Occipital lobe (tissue), 2 donors: ENCODE data around the gene GPATCH3. TPM values are rescaled to one million over a fixed set of nuclear protein-coding genes. Genes with fewer than 3 reads are reported as not detected.
"Not testable (repeated sequence)": the region's sequence is repeated elsewhere in the genome, so short reads cannot be mapped to it uniquely, and the experiment has no call there.

Source experiments
- DNase-seq: peaks from one replicate; lab custom pipeline; 2025; lab: John Stamatoyannopoulos, UW
- total RNA-seq: library from RNA; depleted of rRNA; stranded (reverse); fragments of >200 nt; gene quantifications from one replicate; pipeline ENCODE4 v1.2.3, GENCODE V29; 2014

GPATCH3 gene
- total RNA-seq, 1 donor from 2014 or later: 8.1 TPM

DNA sequence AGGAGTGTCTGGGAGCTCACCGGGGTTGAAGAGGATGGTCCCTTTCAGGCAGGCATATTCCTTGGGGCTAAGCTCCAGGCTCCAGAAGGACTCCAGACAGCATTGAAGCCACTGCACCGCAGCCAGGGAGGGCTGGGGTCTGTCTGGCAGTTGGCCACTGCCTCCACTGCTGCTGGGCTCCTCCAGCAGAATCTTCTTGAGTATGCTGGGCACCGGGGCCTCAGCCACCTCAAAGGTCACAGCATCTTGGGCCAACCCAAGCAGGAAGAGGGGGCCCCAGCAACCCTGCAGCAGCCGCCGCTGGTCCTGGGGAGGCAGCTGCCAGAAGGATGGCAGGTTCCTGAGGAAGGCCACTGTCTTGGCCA, 13.1 kb upstream of the GPATCH3 start:
- no peak for DNase-seq

DNA sequence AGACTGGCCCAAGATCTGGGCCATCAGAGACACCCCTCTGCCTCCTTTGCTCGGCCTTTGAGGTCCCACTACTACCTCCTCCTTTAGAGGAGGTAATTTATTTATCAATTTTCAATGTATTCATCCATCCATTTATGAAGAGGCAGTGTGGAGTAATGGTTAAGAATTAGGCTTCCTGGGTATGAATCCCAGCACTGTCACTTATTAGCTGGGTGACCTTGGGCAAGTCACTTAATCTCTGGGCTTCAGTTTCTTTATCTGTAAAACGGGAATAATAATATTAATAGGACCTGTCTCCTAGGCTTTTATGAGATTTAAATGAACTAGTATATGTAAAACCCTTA, 11.9 kb upstream of the GPATCH3 start:
- DNase-seq: no peak

DNA sequence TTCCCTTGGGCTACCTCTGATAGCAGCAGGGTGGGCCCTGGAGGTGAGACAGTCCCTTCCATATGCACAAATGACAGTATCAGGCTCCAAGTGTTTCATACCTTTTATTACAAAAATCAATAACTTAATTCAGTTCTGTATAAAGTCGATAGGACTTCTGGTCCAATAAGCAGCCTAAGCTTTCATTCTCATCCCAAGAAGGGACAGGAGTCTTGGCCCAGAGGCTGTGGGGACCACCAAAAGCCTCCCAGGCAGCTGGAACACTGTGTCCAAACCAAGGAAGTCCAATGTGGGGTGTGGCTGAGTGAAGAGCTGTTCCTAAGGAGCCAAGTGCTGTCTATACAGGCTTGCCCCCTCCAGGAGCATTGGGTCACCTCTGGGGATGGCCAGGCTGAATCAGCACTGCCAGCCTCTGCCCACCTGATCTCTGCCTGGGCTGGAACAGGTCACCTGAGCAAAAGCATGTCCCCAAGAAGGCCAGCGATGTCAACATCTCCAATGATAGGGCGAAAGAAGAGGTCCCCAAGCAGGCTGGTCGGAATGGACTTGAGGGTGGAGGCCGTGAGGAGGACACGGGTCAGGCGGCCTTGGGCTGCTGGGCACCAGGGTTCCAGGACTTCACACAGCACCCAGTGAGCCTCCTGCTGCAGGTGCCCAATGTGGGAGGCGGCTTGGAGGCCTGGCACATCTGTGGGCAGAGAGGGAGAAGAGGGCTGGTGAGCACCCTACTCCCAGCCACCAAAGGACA, 11.3 kb upstream of the GPATCH3 start:
- no peak for DNase-seq

DNA sequence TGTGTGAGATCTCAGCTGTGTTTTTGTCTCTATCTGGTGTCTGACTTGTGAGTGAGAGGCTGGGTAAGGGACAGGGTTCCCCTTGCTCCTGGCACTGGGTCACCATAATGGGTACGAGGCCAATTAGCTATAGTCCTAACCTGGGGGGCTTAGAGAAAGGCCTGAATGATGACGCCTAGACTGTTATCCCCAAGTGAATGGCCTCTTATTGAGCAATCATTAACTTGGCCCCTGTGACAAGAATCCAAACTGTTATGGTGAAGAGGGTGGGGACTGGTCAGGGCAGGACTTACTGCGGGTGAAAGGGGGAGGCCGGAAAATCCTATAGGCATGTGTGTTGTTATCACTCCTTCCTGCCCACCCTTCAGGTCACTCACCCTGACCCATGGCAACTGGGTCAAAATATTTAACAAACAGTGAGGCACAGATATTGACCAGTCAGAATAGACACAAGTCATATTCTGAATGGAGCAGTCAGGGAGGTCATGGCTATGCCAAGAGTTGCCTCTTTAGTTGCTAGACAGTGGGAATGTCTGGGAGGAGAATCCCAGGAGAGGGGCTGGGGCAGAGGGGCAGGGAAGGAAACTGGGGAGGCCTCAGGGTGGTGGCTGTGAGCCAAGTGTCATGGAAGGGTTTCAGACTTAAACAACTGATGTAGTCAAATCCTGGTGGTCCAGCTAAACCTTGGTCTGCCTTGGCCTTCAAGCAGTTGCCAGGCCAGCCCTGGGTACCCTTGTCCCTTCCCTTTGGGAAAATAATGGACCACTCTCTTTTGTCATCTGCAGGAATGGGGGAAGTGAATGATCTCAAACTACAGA, 10.3 kb upstream of the GPATCH3 start:
- no peak for DNase-seq

DNA sequence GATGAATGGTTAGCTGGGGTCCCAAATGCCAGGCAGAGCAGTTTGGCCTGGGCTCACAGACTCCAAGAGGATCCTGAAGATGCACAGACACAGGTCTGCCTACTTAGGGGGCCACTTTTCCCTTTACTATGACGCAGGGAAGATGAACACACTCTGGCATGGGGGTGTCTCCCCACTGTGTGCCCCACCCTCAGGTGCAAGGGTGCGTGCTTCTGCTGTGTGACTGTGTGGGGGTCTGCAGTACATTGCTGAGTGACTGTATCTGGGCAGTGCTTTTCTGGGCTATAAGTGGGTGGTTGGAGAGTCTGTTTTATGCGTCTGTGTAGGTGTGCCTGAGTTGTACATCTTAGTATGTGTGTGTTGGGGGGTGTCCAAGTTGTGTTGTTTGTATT, 9.7 kb upstream of the GPATCH3 start:
- no peak for DNase-seq

DNA sequence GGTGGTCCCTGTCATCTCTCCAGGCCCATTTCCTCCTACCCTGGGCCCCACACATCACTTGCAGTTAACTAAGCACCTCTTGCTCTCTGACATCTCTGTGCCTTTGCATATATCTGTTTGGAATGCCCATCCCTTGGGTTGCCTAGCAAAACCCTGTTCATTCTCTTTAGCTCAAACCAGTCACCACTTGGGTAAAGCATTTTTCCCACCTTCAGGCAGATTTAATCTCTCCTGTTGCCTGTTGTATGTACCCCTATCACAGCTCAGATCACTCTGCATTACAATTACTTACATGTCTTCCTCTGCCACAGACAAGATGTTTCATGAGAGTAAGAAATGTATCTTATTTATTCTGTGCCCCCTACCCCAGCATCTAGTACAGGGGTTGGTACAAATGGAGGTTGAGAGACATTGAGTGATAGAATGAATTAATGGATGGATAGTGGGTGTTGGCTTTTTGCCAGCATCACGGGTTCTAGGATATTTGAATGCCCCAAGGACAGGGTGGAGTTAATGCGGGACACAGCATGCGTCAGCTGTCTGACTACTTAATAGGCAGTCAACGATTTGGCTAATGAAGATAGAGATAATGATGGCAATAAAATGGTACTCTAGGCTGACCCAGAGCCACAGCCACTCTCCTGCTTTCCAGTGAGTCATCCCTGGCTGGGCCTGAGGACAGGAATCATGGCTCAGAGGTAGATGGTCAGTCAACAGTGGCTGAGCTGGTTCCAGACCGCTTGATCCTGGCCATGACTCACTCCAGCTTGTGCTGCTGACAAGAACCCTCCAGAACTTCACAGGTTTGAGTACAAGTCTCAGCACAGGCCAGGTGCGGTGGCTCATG, 7.0 kb upstream of the GPATCH3 start:
- DNase-seq: no peak

DNA sequence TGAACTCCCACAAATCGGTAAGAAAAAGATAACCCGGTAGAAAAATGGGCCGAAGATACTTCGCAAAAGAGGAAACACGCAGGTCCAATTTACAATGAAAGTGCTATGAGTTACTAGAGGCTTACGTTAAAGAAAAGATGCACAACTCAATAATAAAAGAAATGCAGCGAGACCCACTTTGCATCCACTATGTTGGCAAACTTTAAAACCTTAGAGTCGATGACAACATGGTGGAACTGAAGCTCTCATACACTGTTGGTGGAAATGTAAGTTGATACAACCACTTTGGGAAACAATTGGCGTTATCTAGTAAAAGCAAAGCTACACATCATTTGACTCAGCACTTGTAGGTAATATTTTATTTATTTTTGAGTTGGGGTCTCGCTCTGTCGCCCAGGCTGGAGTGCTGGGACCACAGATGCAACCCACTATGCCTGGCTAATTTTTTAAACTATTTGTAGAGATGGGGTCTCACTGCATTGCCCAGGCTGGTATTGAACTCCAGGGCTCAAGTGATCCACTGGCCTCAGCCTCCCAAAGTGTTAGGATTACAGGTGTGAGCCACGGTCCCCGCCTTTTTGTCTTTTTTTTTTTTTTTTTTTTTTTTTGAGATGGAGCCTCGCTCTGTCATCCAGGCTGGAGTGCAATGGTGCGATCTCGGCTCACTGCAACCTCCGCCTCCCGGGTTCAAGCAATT, 696 bp upstream of the GPATCH3 start:
- DNase-seq: no peak

DNA sequence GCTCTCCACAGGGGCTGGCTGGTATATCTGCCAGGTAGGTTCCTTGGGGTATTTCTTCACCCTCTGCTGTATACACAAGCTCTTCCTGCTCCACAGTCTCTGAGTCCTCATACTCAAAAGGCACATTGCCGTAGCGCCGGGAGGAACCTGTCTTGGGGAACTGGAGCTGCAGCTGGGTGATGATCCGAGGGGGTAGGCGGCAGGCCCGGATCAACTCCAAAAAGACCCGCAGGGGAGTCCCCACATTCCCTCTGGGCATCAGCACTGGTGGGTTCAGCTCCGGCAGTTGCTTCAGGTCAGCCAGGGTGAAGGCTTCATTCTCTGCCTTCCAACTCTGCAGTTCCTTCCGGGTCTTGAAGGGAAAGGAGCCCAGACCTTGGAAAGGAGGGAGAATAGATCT, 2.9 kb downstream of the GPATCH3 start:
- DNase-seq: no peak

DNA sequence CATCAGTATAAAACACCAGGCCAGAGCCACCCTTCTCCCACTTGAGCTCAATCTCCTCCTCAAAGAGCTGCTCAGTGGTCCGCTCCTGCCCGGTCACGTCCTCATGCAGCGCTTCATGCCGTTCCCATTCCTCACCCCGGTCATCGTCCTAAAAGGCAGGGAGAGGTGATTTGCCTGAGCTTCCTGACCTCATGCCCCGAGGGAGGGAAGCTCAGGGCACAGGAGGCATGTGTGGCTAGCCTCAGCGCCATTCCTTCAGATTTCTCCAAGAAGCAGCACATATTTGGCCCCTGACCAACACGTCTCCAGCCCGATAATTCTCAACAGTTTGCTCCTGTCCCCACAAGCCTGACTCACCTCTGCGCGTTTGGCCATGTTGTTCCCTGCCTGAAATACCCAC, 6.0 kb downstream of the GPATCH3 start:
- no peak for DNase-seq

DNA sequence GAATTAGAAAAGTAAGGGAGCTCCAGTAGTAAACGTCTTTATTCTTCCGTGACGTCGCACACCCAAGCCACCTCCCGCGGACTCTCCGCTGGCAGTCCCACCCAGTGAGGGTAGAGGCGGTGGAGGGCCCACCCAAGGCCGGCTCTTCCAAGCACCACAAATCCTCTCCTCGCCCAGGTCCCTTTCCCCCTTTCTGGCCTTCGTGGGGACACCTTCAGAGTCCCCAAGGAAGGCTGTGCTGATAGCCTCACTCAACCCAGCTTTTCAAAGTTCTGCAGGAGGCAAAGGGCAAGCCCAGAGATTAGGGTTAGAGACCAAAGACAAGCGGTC, 9.8 kb downstream of the GPATCH3 start:
- no peak for DNase-seq

DNA sequence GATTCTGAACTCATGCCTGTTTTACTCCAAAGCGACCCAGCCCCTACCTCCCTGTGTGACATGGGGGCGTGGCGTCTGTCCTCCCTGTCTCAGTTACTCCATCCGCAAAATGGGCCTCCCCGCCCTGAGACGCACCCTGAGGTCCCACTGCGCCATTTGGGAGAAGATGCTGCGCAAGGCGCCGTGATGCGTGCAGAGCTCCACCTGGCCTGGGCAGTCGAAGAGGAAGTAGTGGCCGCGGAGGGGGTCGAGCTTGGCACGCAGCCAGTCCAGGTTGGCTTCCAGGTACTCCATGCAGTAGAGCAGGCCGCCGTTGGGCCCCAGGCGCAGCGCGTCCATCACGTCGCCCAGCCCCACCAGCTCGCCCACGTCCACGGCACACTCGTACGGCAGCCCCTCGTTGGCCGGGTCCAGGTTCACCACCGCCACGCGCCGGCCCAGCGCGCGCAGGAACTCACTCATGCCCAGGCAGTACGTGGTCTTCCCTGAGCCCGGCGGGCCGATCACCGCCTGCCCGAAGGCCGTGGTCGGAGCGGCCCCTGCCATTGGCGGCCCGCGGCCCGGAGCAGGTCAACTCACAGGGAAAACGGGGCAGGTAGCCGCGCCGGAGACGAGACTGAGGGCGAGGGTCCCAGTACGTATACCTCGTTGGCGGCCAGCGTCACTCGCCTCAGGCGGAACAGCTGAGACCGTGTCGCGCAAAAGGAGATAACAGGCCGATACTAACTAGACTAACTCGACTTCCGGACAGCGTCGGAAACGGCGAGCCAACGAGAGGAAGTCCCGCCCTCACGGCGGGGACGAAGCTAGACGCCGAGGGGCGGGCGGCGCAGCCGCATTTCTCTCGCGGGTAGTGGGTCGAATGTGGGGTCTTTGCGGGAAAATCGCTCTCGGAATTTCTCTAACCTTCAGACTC, 10.5 kb downstream of the GPATCH3 start, which contains the start of gene GPN2:
Gene GPN2 (minus strand): TSS at position 733 of the 916 bp plus-strand sequence. CDS start 187 bp downstream, at position 546.
- peak; percentile 73 for DNase-seq

DNA sequence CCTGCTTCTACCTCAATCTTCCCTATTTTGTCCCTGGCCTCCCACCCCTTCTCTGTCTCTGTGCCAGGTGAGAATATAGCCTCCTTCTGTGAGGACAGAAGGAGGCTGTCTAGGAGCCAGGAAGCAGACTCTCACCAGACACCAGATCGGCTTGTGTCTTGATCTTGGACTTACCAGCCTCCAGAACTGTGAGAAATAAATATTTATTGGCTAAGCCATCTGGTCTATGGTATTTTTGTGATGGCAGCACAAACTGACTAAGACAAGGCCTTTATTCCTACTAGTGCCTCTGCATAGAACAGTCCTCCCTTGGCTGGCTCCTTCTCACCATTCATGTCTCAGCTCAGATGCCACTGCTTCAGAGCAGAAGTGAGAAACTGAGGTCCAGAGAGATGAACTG, 12.0 kb downstream of the GPATCH3 start:
- DNase-seq: no peak

DNA sequence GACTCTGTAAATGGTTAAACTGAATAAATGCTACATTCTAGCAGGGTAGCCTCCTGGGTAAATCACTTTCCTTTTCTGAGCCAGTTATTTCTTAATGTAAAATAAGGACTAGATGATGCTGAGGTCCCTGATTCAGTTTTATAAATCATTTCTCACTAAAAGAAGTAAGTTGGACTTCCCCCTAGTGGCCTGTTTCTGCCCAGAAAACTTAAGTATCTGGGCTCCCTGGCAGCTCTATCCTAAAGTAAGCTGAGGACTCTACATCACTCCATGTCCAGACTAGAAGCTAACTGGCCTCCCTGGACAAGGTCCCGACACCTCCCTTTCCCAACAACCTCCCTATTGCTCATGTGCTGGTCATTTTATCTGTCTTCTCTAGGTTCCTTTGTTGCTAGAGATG, 13.1 kb downstream of the GPATCH3 start:
- DNase-seq: no peak

DNA sequence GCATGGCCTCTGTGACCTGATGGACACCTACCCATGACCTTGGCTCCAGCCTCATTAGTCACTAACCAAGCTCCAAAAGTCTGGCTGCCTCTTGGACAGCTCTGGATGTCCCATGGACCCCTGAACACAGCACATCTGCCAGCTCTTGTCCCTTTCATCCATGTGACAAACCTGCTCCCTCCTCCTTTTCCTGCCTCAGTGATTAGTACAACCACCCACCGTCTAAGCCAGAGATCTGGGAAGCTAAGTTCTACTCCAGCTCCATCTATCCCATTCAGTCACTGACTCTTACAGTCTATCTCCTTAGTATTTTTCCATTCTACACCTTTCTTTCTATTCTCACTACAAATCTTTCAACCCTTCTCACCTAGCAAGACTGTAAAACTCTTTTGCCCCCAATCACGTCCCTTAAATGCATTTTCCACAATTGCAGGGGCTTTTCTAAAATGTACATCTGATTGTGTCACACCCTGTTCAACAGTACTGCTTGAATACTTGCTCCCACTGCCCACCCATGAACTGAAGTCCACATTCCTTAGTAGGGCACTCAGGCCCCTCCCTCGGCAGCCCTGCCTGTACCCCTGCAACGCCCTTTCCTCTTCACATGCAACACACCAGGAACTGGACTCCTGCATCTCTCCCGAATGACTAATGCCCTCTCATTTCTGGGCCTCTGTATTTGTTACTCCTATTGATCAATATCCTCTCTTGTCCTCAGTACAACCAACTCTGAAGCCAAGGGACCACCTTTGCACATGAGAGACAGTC, 17.4 kb downstream of the GPATCH3 start:
- no peak for DNase-seq

DNA sequence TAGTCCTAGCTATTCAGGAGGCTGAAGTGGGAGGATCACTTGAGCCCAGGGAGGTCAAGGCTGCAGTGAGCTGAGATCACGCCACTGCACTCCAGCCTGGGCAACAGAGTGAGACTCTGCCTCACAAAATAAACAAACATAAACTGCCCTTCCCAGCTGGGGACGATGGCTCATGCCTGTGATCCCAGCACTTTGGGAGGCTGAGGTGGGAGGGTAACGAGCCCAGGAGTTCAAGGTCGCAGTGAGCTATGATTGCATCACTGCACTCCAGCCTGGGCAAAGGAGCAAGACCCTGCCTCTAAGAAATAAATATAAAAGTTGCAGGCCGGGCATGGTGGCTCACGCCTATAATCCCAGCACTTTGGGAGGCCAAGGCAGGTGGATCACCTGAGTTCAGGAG, 18.7 kb downstream of the GPATCH3 start:
- not testable (repeated sequence) for DNase-seq

DNA sequence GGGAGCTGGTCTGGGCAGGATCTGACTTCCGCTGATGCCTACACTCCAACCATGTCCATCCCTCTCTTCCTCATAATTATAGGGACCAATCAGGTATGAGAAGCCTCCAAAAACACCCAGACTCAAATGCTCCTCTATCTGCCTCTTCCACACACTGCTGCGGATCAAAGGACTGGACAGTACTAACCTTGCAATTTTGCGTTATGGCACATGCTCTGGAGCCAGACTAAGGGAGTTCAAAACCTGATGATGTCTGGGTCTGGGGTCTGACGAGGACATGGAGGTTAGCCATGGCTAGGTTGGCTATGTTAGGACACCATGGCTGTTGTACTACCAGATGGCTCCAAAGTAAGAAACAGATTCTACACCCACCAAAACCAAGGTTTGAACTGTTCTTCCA, 20.5 kb downstream of the GPATCH3 start:
- no peak for DNase-seq

DNA sequence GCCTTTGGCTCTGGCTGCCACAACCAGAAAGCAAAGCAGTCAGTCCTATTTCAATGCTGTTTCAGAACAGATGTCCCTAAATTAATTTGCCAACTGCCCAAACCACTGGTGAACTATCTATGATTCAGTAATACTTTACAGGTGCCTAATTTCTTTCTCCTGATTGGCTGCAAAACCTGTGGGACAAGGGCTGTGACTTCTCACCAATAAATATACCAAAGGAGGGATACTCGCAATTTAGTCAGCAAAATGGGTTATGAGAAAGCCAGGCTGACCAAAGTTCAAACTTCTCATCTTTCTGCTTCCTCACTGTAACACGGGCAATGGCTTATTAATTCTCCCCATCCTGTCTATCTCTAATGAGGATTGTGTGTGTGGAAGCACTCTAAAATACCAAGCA, 22.9 kb downstream of the GPATCH3 start:
- DNase-seq: no peak

DNA sequence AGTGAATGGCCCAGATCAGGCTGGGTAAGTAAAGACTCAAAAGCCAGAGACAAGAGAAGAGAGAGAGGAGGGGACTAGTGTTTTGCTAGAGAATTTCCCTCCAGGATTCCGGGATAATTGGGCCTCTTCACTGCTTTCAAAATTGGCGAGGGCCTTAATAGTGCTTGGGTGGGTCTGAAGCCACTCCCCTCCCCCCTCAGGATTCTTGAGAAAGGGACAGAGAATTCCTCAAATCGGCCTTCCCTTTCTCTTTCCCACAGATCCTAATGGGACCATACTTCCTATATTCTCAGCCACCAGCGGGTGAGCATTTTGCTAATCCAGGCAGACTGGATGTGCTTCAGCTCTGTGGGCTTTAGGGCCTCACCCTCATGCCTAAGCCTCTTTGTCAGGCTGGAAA, 25.4 kb downstream of the GPATCH3 start:
- DNase-seq: no peak

DNA sequence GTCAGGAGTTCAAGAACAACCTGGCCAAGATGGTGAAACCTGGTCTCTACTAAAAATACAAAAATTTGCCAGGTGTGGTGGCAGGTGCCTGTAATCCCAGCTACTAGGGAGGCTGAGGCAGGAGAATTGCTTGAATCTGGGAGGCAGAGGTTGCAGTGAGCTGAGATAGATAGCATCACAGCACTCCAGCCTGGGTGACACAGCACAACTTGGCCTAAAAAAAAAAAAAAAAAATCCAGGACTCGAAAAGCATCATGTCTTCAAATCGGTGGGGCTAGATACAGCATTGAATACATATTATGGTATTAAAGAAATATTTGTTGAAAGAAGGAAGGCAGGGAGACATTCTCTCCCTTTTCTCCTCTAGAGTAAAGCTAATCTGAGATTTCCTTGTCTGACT, 27.2 kb downstream of the GPATCH3 start:
- DNase-seq: not testable (repeated sequence)
